DMS53 treated with DMSO at 0.1 percent for 48 hours (cell line): Measurements from ENCODE around the gene CCDC154.
A peak's percentile ranks its signal among the peaks of the same experiment; 100 is the strongest.

ENCODE experiments used
- DNase-seq: peaks from one replicate; lab custom pipeline; 2025; ENCODE audit not compliant: unreplicated experiment; lab: John Stamatoyannopoulos, UW

The CCDC154 gene

GRCh38 chr16:1438229-1439057 is 5.9 kb downstream of the CCDC154 start:
- DNase-seq = peak; percentile 41

GRCh38 chr16:1437606-1438005 is 6.8 kb downstream of the CCDC154 start:
- peak; percentile 49 for DNase-seq

DNA sequence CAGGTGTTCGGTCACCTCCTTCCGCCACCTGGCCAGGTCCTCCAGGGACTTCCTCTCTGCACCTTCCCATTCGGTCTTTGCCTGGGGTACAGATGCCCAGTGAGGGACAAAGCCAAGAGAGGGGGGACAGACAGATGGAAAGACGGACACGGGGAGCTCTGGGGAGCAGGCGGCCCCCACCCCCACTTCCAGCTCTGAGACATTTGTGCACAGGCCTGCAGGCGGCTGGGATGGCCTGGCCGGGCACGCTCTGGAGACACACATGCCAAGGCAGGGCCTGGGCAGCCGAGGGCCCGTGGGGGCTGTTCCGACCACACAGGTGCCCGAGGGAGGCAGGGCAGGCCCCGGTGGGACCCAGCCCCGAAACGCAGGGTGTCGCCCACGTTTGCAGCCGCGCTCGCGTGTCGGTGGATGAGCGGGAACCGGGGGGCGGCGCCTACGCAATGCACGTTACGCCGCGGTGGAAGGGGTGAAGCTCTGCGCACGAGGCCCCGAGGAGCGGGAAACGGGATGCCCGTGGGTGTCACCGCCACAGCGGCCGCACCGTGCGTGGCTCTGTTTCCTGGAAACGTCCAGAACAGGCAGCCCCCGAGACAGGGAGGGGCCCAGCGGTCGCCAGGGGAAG is 7.5 kb downstream of the CCDC154 start:
- peak; percentile 28 for DNase-seq

- peak; percentile 83 for DNase-seq
Observed at GRCh38 chr16:1435921-1436697, 8.2 kb downstream of the CCDC154 start.

DNA sequence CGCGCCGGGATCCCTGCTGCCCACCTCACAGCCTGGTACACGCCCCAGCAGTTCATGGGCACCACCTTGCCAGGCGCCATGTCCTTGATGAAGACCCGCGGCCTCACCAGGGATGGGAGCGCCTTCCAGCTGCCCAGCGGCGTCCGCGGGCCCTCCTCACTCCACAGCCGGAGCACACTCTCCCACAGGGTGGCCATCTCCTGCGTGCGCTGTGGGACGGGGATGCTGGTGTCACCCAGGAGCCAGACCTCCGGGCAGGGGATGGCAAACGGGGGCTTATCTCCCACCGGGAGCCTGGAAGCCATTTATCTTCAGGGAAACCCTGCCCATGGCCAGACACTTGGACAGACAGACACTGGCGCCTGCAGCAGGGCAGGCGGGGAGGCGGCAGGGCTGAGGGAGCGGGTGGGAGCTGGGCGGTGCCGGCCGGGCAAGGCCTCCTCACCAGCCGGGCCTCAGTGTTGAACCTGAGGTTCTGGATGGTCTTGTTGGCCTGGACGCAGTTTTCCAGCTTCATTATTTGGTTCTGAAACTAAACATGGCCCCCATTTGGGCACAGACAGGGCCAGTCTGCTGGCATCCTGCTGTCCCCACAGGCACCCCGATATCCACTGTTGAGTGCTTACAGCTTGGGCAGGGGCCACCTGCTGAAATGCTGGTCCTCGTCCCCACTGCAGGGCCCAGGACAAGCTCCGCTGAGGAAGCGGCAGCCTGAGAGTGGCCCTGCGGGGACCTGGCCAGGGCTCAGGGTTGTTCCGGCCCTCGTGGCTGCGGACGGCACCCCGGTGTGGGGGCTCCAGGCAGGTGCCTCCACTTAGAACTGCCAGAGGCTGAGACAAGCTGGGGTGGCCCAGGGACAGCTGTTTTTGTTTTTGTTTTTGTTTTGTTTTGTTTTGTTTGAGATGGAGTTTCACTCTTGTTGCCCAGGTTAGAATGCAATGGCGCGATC is 9.4 kb downstream of the CCDC154 start:
- no peak for DNase-seq

DNA sequence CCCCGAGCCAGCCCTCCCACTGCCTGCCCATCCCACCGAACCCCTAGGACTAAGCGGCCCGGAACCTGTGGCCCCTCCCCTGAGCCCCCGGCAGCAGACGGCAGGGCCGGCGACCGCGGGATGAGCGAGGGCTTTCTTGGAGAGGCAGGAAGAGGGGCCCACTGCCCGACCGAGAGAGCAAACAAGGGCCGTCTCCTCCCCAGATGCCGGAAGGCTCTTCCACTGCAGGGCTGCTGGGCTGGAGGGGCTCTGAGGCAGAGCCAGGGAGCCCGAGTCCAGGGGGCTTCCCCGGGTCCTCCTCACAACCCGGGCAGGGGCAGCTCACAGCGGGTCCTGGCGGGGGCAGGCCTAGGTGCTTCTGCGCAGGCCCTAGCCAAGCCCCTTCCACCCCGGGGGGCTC is 10.6 kb downstream of the CCDC154 start:
- DNase-seq = no peak

DNA sequence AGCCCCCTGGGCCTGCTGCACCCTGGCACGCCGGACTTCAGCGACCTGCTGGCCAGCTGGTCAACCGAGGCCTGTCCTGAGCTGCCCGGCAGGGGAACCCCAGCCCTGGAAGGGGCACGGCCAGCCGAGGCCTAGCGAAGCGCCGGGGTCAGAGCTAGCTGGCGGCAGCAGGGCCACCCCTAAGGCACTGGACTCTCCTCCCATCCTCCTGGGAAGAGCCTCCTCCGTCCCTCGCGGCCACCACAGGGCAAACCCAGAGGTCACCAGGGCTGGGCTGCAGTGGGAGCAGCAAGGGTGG is 11.1 kb downstream of the CCDC154 start:
- DNase-seq = no peak

- DNase-seq = no peak
Observed at GRCh38 chr16:1432388-1433262, 11.7 kb downstream of the CCDC154 start.

GRCh38 chr16:1431497-1432270 is 12.7 kb downstream of the CCDC154 start:
- DNase-seq = no peak

GRCh38 chr16:1430759-1431496 is 13.4 kb downstream of the CCDC154 start, which contains the start of gene PERCC1:
PERCC1 (plus strand) TSS chr16:1431078; CDS start chr16:1432594, 1,516 bp downstream.
- DNase-seq = peak; percentile 79

DNA sequence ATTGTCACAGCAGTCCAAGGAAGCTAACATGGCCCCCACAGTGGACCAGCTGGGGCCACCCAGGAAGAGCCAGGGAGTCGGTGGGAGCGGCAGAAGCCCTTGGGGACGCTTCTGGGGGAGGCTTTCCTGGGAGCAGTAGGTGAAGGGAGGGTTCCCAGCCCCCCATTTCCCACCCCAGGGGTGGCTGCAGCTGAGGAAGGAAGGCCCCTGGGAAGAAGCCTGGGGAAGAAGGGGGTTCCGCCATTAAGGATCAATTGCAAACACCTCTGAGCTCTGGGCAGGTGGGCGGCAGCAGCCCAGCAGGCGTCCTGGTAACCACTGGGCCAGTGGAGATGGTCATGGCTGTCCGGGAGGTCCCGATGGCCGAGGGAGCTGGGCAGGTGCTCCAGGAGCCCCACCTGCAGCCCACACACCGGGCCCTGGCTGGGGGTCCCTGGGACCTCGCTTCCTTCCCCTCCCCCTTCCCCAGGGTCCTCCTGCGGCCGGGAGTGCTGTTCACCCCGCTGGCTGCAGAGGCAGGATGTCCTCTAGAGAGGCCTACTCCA is 14.1 kb downstream of the CCDC154 start:
- no peak for DNase-seq

DNA sequence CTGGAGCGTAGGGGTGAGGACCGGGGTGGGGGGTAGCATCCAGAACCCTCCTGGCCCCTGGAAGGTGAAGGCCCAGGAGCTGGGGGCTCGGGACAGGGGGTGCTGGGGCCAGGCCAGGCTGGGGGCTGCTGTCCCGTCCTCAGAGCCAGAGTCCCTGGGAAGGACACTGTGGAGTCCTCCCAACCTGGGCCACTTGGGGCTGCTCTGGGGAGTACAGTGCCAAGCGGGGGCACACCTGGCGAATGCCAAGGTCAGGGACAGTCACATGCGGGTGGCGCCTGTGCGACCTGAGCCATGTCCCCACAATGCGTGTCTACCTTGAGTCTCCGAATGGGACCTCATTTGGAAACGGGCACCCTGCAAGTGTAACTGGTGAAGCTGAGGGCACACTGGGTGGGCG is 14.7 kb downstream of the CCDC154 start:
- DNase-seq = no peak

DNA sequence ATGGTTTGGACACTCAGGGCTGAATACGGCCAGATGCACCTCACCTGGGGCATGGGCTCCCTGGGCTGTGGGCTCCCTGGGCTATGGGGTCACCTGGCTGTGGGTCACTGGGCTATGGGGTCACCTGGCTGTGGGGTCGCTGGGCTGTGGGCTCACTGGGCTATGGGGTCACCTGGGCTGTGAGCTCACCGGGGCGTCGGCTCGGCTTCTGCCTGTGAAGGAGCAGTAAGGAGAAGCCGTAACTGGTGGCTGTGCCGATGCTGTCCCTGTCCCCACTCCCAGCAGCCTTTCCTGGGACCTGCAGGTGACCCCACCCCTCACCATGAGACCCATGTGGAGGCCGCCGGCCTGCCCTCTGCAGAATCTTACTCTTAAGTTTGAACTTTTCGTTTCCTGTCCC is 15.3 kb downstream of the CCDC154 start:
- DNase-seq = no peak

DNA sequence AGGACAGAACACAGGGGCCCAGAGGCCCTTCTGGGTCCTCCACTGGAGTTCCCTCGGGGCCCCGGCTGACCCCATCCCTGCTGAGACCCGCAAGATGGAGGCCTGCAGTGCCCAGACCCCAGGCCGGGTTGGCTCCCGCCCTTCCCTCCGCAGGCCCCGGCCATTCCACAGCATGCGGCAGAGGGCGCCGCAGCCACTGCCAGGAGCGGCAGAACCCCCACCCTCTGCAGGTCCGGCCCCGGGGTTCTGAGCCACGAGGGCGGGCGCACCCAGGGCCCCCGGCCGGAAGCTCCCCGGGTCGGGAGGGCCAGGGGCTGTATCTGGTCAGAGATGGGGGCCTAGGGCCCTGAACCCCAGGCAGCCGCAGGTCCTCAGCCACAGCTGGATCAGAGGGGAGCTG is 15.8 kb downstream of the CCDC154 start:
- DNase-seq = peak; percentile 36

DNA sequence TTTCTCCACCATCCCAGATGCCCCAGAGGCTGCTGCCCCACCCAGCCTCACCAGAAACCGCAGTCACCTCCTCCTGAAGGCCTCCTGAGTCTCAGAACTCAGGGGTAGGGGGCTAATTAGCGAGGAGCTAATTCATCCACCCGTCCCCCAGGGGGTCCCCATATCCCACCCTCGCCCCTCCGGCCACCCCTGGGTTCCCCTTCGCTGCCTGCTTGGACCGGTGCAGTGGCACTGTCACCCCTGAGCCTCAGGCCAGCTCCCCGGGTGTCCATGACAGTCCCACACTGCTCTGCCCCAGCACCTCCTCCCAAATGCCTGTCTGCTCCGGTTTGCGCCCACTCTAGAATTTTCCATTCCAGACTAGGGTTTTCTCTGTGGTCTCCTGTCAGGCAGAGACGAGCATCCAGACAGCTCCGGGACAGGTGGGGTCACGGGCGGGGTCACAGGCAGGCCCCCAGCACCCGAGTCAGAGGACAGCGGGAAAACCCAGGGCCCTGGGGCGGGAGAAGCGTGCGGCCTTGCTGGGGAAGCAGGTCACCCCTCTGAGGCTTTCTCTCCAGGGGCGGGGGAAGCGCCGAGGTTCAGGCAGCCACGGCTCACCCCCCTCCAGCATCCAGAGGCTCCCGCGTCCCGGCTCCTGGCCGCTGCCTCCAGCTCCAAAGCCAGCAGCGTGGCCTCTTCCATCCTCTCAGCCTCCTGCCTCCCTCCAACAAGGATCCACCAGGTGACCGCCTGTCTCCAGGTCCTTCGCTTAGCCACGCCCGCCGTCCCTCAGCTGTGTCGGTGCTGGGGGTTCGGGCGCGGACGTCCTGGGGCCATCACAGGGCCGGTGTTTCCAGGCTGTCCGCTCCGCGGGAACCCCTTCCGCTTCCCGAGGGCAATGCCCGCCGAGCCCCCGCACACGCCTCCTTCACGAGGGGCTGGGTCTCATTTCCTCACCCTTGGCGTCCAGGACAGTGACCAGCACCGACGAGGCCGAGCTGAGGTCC is 16.6 kb downstream of the CCDC154 start:
- peak; percentile 40 for DNase-seq

DNA sequence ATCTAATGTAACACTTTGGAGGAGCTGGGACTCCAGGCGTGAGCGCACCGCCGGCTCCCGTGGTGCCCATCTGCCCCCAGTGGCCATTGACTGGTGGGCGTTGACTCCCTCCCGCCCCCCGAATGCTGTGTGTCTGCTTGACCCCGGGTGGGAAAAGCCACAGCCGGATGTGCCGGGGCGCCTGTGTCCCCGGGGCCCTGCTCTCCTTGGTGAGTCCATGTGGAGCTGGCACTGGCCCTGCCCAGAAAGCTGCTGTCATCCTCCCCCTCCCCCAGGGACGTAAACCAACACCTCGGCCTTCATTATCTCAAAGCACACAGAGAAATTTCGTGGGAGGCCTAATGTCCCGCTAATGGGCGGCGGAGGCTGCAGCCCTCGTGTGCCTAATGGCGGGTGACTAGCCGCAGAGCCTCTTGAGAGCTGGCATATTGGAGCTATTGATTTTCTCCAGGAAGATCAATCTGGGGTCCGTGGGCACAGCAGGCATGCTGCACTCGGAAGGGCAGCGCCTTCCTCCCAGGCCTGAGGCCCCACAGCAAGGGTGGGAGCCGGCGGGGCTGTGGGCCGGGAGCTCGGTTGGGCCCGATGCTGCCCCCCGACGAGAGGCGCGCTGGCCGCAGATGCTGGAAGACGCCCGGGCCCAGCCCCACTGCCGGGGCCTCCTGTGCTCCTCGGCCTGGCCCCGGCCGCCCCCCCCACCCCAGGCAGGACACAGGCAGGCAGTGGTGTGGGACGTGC is 17.5 kb downstream of the CCDC154 start:
- DNase-seq = peak; percentile 28
